ENCODE measurements around the gene BOLA3.
"Not testable (repeated sequence)": the region's sequence is repeated elsewhere in the genome, so short reads cannot be mapped to it uniquely, and the experiment has no call there.

Gene BOLA3

DNA sequence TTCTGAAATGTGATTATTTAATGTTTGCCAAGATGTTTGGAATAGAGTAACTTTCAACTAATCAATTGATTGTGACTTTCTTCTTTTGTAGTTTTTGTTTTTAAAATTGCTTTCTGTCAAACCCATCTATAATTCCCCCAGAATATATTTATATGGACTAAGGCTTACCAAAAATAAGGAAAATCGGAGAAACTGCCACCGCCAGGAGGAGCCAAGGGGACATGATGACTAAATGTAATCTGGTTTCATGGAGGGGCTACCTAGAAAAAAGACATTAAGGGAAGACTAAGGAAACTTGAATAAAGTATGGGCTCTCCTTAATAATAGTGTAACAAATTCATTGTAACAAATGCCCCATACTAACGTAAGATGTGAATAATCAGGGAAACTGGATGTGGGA, 19.5 kb downstream of the BOLA3 start:
- peaks cover 10% of the 10 kb centered on the region for H3K27me3 ChIP-seq (ENCODE audit: control insufficient read depth, insufficient read depth, low read length, poor library complexity, severe bottlenecking)
- 63 to 77% methylated on average over 2 of the region's 3 CpGs for WGBS, 2 experiments
- H3K4me3 ChIP-seq (ENCODE audit: insufficient read depth, low read depth, low read length) = no peak overlapping the region
- no peak overlapping the region for H3K27ac ChIP-seq (ENCODE audit: insufficient read depth, low read depth, low read length, poor library complexity, severe bottlenecking)
- no peaks in the 10 kb centered on the region for H3K9me3 ChIP-seq (ENCODE audit: control insufficient read depth, low read length)
- no peaks in the 10 kb centered on the region for H3K4me1 ChIP-seq (ENCODE audit: control insufficient read depth, insufficient read depth, low read length)
- H3K36me3 ChIP-seq (ENCODE audit: control insufficient read depth, insufficient read depth, low read length) = no peaks in the 10 kb centered on the region

DNA sequence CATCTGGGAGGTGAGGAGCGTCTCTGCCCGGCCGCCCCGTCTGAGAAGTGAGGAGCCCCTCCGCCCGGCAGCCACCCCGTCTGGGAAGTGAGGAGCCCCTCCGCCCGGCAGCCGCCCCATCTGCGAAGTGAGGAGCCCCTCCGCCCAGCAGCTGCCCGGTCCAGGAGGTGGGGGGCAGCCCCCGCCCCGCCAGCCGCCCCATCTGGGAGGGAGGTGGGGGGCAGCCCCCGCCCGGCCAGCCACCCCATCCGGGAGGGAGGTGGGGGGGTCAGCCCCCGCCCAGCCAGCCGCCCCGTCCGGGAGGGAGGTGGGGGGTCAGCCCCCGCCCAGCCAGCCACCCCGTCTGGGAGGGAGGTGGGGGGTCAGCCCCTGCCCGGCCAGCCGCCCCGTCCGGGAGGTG, 23.8 kb downstream of the BOLA3 start:
- peaks cover 15% of the 10 kb centered on the region for H3K27me3 ChIP-seq (ENCODE audit: control insufficient read depth, insufficient read depth, low read length, poor library complexity, severe bottlenecking)
- H3K36me3 ChIP-seq (ENCODE audit: control insufficient read depth, insufficient read depth, low read length); H3K4me3 ChIP-seq (ENCODE audit: insufficient read depth, low read depth, low read length); H3K27ac ChIP-seq (ENCODE audit: insufficient read depth, low read depth, low read length, poor library complexity, severe bottlenecking); H3K9me3 ChIP-seq (ENCODE audit: control insufficient read depth, low read length); H3K4me1 ChIP-seq (ENCODE audit: control insufficient read depth, insufficient read depth, low read length): not testable (repeated sequence)
- 95 to 96% methylated on average over 28 to 29 of the region's 29 CpGs for WGBS, 2 experiments

DNA sequence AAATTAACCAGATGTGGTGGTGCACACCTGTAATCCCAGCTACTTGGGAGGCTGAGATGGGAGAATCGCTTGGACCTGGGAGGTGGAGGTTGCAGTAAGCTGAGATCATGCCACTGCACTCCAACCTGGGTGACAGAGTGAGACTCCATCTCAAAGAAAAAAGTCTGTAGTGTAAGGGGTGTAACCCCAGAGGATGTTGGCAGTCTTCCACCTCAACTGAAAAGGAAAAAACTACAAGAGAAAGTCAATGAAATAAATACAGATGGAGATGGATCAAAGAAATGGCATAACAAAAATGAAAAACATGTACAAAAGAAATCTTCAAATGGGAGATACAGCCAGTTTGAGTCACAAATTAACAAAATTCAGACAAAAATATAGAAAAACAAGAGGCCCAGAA, 25.9 kb downstream of the BOLA3 start:
- not testable (repeated sequence) for H3K4me1 ChIP-seq (ENCODE audit: control insufficient read depth, insufficient read depth, low read length); H3K27ac ChIP-seq (ENCODE audit: insufficient read depth, low read depth, low read length, poor library complexity, severe bottlenecking); H3K36me3 ChIP-seq (ENCODE audit: control insufficient read depth, insufficient read depth, low read length); H3K4me3 ChIP-seq (ENCODE audit: insufficient read depth, low read depth, low read length); H3K9me3 ChIP-seq (ENCODE audit: control insufficient read depth, low read length)
- H3K27me3 ChIP-seq (ENCODE audit: control insufficient read depth, insufficient read depth, low read length, poor library complexity, severe bottlenecking) = peaks cover 14% of the 10 kb centered on the region
- WGBS, 2 experiments = 90 to 93% methylated on average over 1 of the region's 1 CpG

DNA sequence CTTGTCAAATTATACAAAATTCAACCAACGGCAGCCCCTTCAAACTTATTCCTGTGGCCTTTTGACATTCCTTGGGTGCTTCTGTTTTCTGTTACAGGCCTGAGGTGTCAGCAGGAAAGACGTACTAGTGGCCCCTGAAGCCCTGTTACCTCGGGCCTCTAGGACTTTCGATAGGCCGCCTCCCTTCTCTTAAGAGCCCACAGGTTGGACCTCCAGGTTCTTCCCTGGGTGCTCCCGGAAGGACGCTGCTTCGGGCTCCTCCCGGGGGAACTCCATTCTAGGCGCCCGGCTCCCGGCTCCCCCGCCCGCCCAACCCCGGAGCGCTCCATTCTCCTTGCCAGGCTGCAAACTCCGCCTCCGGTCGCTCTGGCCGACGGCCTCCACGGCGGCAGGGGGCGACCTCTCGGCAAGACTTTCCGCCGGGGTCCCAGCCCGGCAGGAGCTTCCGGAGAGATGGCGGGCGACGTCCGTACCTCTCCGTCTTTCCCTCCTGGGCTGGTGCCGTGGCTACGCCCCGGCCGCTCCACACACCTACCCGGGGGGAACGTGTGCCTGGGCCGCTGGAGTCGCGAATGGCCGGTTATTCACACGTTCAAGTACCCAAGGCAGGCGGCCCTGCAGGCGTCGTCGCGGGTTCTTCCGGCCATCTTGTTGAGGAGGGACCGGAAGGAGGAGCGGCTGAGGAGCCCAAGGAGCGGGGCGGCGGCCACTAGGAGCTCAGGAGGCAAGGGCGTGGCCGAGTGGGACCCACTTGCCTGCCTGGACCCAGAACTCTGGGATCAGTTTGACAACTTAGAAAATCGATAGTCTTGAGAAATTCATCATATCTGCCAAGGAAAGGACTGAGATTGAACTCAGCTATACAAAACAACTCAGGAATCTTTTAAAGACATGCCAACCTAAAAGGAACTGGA, 27.5 kb downstream of the BOLA3 start:
- Histone ChIP-seq H3K9me3 (ENCODE audit: control insufficient read depth, low read length) (no peaks in the 10 kb centered on the region), H3K27me3 (ENCODE audit: control insufficient read depth, insufficient read depth, low read length, poor library complexity, severe bottlenecking) (peaks cover 17% of the 10 kb centered on the region), H3K36me3 (ENCODE audit: control insufficient read depth, insufficient read depth, low read length) (no peaks in the 10 kb centered on the region), H3K4me1 (ENCODE audit: control insufficient read depth, insufficient read depth, low read length) (no peaks in the 10 kb centered on the region), H3K4me3 (ENCODE audit: insufficient read depth, low read depth, low read length) (peak overlapping the region; percentile 73), H3K27ac (ENCODE audit: insufficient read depth, low read depth, low read length, poor library complexity, severe bottlenecking) (peak overlapping the region; percentile 60)
- WGBS, 2 experiments = 11 to 13% methylated on average over 59 of the region's 59 CpGs

DNA sequence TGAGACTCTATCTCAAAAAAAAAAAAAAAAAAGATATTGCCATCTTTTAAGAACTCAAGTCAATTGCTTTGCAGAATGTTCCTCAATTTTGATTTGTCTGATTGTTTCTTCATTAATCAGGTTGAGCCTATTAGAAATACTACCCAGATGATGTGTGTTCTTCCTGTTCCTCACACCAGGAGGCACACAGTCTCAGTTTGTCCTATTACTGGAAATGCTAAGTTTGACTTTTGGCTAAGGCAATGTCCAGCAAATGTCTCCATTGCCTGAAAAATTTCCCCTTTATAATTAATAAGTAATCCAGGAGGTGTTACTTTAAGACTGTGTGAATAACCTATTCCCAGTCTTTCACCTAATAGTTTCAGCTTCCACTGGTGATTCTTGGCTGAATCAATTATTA, 28.4 kb downstream of the BOLA3 start:
- Histone ChIP-seq H3K27ac (ENCODE audit: insufficient read depth, low read depth, low read length, poor library complexity, severe bottlenecking) (no peak overlapping the region), H3K27me3 (ENCODE audit: control insufficient read depth, insufficient read depth, low read length, poor library complexity, severe bottlenecking) (peaks cover 24% of the 10 kb centered on the region), H3K4me1 (ENCODE audit: control insufficient read depth, insufficient read depth, low read length) (no peaks in the 10 kb centered on the region), H3K36me3 (ENCODE audit: control insufficient read depth, insufficient read depth, low read length) (no peaks in the 10 kb centered on the region), H3K9me3 (ENCODE audit: control insufficient read depth, low read length) (no peaks in the 10 kb centered on the region), H3K4me3 (ENCODE audit: insufficient read depth, low read depth, low read length) (peak overlapping the region; percentile 73)

DNA sequence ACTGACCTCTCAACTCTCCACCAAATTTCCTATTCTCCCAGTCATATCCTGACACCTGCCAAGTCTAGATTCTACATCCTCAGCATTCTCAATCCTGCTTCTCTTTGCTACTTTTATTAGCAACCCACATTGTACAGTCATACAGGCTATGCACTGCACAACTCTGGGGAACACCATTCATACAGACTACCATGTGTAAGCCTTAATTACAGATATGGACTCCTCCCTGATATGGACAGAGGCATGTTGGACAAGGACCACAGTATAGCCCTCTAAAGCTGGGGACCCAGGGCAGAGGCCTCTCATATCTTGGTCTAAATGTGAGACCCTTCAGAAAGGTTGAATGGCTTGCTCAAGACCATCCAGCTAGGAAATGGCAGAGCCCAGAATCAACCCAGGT, 36.3 kb downstream of the BOLA3 start:
- H3K36me3 ChIP-seq (ENCODE audit: control insufficient read depth, insufficient read depth, low read length) = no peaks in the 10 kb centered on the region

DNA sequence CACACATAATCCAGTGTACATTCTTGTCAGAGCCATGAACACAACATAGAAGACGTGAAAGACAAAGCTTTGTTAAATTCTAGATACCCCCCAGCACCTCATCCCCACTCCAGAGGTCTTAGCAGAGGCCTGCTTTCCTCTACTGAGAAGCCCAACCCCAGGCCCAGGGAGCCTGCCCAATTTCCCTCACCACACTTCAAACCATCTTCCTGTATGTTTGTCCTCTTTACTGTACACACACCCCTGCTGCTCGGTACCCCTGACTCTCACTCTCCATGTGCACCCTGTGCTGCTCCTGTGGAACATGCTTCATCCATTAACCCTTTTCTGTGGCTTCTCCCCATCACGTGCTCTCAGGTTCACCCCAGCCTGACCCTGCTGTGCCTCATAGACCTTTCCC, 37.2 kb downstream of the BOLA3 start:
- WGBS, 2 experiments = 70 to 73% methylated on average over 3 of the region's 3 CpGs
- peaks cover 4% of the 10 kb centered on the region for H3K4me1 ChIP-seq (ENCODE audit: control insufficient read depth, insufficient read depth, low read length)
- H3K36me3 ChIP-seq (ENCODE audit: control insufficient read depth, insufficient read depth, low read length) = no peaks in the 10 kb centered on the region
- peaks cover 7% of the 10 kb centered on the region for H3K27me3 ChIP-seq (ENCODE audit: control insufficient read depth, insufficient read depth, low read length, poor library complexity, severe bottlenecking)
- no peak overlapping the region for H3K27ac ChIP-seq (ENCODE audit: insufficient read depth, low read depth, low read length, poor library complexity, severe bottlenecking)
- H3K4me3 ChIP-seq (ENCODE audit: insufficient read depth, low read depth, low read length) = no peak overlapping the region
- H3K9me3 ChIP-seq (ENCODE audit: control insufficient read depth, low read length) = no peaks in the 10 kb centered on the region

More for the DNA sequence above, 36.3 kb downstream of the BOLA3 start:
- Histone ChIP-seq H3K27ac (ENCODE audit: insufficient read depth, low read depth, low read length, poor library complexity, severe bottlenecking) (no peak overlapping the region), H3K4me1 (ENCODE audit: control insufficient read depth, insufficient read depth, low read length) (peaks cover 4% of the 10 kb centered on the region), H3K9me3 (ENCODE audit: control insufficient read depth, low read length) (no peaks in the 10 kb centered on the region), H3K27me3 (ENCODE audit: control insufficient read depth, insufficient read depth, low read length, poor library complexity, severe bottlenecking) (peaks cover 7% of the 10 kb centered on the region), H3K4me3 (ENCODE audit: insufficient read depth, low read depth, low read length) (no peak overlapping the region)

DNA sequence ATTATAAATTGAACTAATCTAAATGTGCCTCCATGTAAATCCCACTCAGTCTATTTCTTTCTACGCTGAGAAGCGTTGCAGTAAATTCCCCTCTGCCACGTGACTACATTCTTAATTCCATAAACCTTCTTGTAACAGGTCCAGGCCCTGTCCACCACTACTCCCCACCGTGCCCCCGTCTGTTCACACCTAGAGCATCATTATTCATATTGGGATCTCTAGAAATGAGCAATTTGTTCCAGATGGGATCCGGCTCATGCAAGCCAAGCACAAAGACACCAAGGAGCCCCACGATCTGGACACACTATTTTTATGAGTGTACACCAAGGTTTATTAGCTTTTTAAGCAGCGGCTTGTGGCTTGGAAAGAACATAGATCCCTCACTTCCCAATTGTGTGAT, 38.2 kb downstream of the BOLA3 start:
- Histone ChIP-seq H3K27me3 (ENCODE audit: control insufficient read depth, insufficient read depth, low read length, poor library complexity, severe bottlenecking) (peaks cover under 1% of the 10 kb centered on the region), H3K4me3 (ENCODE audit: insufficient read depth, low read depth, low read length) (no peak overlapping the region), H3K36me3 (ENCODE audit: control insufficient read depth, insufficient read depth, low read length) (no peaks in the 10 kb centered on the region), H3K4me1 (ENCODE audit: control insufficient read depth, insufficient read depth, low read length) (peaks cover 4% of the 10 kb centered on the region), H3K27ac (ENCODE audit: insufficient read depth, low read depth, low read length, poor library complexity, severe bottlenecking) (no peak overlapping the region), H3K9me3 (ENCODE audit: control insufficient read depth, low read length) (no peaks in the 10 kb centered on the region)
- WGBS, 2 experiments = 92 to 98% methylated on average over 8 of the region's 8 CpGs

DNA sequence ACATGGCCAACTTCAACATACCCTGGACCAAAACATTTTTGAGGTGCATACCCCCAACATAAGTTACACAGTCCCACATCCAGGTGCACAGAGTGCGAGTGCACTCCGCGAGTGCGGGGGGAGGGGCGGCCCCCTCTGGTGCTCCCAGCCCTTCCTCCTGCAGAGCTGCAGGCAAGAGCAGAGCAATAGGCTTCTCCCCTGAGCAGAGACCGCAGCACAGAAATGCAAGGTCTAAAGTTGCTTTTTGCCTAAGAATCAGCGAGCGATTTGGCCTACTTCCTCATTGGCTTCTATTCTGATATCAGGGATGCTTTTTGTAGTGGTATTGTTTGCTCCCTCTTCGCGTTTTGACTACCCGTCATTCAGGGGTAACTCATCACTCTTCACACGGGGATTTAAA, 40.6 kb downstream of the BOLA3 start:
- Histone ChIP-seq H3K27me3 (ENCODE audit: control insufficient read depth, insufficient read depth, low read length, poor library complexity, severe bottlenecking) (no peaks in the 10 kb centered on the region), H3K4me1 (ENCODE audit: control insufficient read depth, insufficient read depth, low read length) (peaks cover 4% of the 10 kb centered on the region), H3K27ac (ENCODE audit: insufficient read depth, low read depth, low read length, poor library complexity, severe bottlenecking) (no peak overlapping the region), H3K9me3 (ENCODE audit: control insufficient read depth, low read length) (no peaks in the 10 kb centered on the region), H3K4me3 (ENCODE audit: insufficient read depth, low read depth, low read length) (no peak overlapping the region), H3K36me3 (ENCODE audit: control insufficient read depth, insufficient read depth, low read length) (no peaks in the 10 kb centered on the region)
- WGBS, 2 experiments = 23% methylated on average over 12 of the region's 12 CpGs

DNA sequence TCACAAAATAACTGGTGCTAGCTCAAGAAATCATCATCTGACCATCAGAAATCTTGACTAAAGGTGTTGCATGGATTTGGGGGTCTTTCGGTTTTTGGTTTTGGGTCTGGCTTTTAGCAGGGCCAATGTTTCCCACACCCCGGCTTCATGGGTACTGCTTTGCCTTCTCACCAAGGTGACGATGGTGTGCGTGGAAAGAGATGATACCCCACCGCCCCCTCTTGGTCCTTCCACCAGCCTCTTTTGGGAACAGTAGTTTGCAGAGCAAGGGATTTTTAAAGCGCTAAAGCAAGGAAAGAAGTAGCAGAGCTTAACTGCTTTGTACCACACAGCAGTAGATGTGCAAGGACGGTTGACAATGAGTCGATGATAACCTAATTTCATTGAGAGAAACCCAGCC, 42.3 kb downstream of the BOLA3 start:
- H3K4me3 ChIP-seq (ENCODE audit: insufficient read depth, low read depth, low read length) = no peak overlapping the region
- 93 to 94% methylated on average over 8 of the region's 8 CpGs for WGBS, 2 experiments
- H3K27me3 ChIP-seq (ENCODE audit: control insufficient read depth, insufficient read depth, low read length, poor library complexity, severe bottlenecking) = no peaks in the 10 kb centered on the region
- no peak overlapping the region for H3K27ac ChIP-seq (ENCODE audit: insufficient read depth, low read depth, low read length, poor library complexity, severe bottlenecking)
- H3K9me3 ChIP-seq (ENCODE audit: control insufficient read depth, low read length) = no peaks in the 10 kb centered on the region
- peaks cover 10% of the 10 kb centered on the region for H3K36me3 ChIP-seq (ENCODE audit: control insufficient read depth, insufficient read depth, low read length)
- peaks cover 4% of the 10 kb centered on the region for H3K4me1 ChIP-seq (ENCODE audit: control insufficient read depth, insufficient read depth, low read length)

Data from ectodermal cell (in vitro differentiated cells).